GM18502 (cell line): ENCODE results near the gene DMP1.

Source experiments
- ATAC-seq: cut with Tn5 transposase; IDR thresholded peaks from one replicate; pipeline ENCODE4 v1.9.1; 2021; ENCODE audit warnings: mild to moderate bottlenecking; ENCODE audit not compliant: unreplicated experiment, poor library complexity

Gene DMP1

GRCh38 chr4:87649980-87650379, at the start of gene DMP1:
DMP1 (plus strand) TSS chr4:87650280; CDS start chr4:87656493, 6,213 bp downstream.
- no peak for ATAC-seq

GRCh38 chr4:87601361-87601760, 48.7 kb upstream of the DMP1 start:
- no peak for ATAC-seq

- ATAC-seq = no peak
Measured at GRCh38 chr4:87608229-87608628, 41.9 kb upstream of the DMP1 start, which contains the start of gene DSPP. DSPP (plus strand) TSS chr4:87608529; CDS start chr4:87610909, 2,380 bp downstream.

- no peak for ATAC-seq
Measured at GRCh38 chr4:87614292-87614890, 35.7 kb upstream of the DMP1 start.

GRCh38 chr4:87616268-87616667, 33.8 kb upstream of the DMP1 start:
- no peak for ATAC-seq

- ATAC-seq = no peak
Measured at GRCh38 chr4:87620086-87620485, 30.0 kb upstream of the DMP1 start.

- ATAC-seq = no peak
Measured at GRCh38 chr4:87620491-87620890, 29.6 kb upstream of the DMP1 start.

- ATAC-seq = no peak
Measured at GRCh38 chr4:87622303-87622702, 27.8 kb upstream of the DMP1 start.

GRCh38 chr4:87624698-87625097, 25.4 kb upstream of the DMP1 start:
- ATAC-seq = peak; percentile 88

GRCh38 chr4:87631668-87632067, 18.4 kb upstream of the DMP1 start:
- ATAC-seq = no peak

- no peak for ATAC-seq
Measured at GRCh38 chr4:87632469-87632868, 17.6 kb upstream of the DMP1 start.

GRCh38 chr4:87633243-87633642, 16.8 kb upstream of the DMP1 start:
- no peak for ATAC-seq

GRCh38 chr4:87644286-87644685, 5.8 kb upstream of the DMP1 start:
- ATAC-seq = no peak

GRCh38 chr4:87650938-87651337, 858 bp downstream of the DMP1 start:
- ATAC-seq = no peak

GRCh38 chr4:87651941-87652340, 1.9 kb downstream of the DMP1 start:
- no peak for ATAC-seq

- no peak for ATAC-seq
Measured at GRCh38 chr4:87654487-87655044, 4.5 kb downstream of the DMP1 start.

- no peak for ATAC-seq
Measured at GRCh38 chr4:87657525-87657924, 7.4 kb downstream of the DMP1 start.

GRCh38 chr4:87659247-87659931, 9.3 kb downstream of the DMP1 start:
- no peak for ATAC-seq

- ATAC-seq = no peak
Measured at GRCh38 chr4:87662871-87663270, 12.8 kb downstream of the DMP1 start.

GRCh38 chr4:87669373-87669772, 19.3 kb downstream of the DMP1 start:
- no peak for ATAC-seq

GRCh38 chr4:87677731-87678130, 27.7 kb downstream of the DMP1 start:
- peak; percentile 82 for ATAC-seq
